ENCODE results near the gene VWCE. TPM values are rescaled to one million over a fixed set of nuclear protein-coding genes. Genes with fewer than 3 reads are reported as not detected.

VWCE gene
- total and polyA plus RNA-seq, 9 of the 15 experiments (the other 6 are each of a cell fraction or from before 2014, with no cell fraction given) = 0.06 to 1.6 (median 0.63) TPM; not detected in 1

DNA sequence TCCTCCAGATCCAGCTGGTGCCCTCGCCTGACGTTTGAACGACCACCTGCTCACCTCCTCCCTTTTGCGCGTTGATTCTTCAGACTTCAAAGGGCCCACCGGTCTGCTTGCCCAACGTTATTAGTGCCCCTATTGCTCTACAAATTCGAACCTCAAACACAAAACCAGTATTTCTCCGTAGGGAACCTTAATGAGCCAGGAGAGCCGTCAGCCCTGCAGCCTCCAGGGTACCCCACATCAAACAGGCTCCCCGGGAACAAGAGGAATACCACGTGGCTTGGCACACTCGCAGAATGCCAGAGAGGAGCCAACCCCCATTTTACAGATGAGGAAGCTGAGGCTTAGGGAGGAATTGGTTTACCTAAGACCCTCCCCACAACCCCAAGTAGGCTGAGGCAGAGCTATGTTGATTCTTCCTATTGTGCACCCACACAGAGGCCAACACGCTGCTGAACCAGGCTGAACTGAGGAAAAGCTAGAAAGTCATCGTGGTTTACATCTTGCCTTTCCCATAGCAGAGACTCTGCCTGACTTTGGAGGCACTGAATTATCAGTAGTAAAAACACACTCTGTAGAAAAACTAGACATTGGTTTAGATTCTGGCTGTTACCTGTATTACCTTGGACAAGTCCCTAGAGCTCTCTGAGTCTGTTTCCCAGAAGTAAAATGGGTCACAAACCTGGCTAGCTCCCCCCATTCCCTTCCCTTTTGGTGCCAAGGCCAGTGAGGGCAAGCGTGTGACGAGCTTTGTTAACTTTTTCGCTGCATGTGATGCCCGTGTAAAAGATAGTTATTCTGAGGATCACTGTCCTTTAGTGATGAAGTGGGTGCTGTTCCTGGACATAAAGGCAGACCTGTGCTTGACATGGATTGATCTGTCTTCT lies 38.7 kb upstream of the VWCE start (continued):
- TF ChIP-seq, protein P1, sequence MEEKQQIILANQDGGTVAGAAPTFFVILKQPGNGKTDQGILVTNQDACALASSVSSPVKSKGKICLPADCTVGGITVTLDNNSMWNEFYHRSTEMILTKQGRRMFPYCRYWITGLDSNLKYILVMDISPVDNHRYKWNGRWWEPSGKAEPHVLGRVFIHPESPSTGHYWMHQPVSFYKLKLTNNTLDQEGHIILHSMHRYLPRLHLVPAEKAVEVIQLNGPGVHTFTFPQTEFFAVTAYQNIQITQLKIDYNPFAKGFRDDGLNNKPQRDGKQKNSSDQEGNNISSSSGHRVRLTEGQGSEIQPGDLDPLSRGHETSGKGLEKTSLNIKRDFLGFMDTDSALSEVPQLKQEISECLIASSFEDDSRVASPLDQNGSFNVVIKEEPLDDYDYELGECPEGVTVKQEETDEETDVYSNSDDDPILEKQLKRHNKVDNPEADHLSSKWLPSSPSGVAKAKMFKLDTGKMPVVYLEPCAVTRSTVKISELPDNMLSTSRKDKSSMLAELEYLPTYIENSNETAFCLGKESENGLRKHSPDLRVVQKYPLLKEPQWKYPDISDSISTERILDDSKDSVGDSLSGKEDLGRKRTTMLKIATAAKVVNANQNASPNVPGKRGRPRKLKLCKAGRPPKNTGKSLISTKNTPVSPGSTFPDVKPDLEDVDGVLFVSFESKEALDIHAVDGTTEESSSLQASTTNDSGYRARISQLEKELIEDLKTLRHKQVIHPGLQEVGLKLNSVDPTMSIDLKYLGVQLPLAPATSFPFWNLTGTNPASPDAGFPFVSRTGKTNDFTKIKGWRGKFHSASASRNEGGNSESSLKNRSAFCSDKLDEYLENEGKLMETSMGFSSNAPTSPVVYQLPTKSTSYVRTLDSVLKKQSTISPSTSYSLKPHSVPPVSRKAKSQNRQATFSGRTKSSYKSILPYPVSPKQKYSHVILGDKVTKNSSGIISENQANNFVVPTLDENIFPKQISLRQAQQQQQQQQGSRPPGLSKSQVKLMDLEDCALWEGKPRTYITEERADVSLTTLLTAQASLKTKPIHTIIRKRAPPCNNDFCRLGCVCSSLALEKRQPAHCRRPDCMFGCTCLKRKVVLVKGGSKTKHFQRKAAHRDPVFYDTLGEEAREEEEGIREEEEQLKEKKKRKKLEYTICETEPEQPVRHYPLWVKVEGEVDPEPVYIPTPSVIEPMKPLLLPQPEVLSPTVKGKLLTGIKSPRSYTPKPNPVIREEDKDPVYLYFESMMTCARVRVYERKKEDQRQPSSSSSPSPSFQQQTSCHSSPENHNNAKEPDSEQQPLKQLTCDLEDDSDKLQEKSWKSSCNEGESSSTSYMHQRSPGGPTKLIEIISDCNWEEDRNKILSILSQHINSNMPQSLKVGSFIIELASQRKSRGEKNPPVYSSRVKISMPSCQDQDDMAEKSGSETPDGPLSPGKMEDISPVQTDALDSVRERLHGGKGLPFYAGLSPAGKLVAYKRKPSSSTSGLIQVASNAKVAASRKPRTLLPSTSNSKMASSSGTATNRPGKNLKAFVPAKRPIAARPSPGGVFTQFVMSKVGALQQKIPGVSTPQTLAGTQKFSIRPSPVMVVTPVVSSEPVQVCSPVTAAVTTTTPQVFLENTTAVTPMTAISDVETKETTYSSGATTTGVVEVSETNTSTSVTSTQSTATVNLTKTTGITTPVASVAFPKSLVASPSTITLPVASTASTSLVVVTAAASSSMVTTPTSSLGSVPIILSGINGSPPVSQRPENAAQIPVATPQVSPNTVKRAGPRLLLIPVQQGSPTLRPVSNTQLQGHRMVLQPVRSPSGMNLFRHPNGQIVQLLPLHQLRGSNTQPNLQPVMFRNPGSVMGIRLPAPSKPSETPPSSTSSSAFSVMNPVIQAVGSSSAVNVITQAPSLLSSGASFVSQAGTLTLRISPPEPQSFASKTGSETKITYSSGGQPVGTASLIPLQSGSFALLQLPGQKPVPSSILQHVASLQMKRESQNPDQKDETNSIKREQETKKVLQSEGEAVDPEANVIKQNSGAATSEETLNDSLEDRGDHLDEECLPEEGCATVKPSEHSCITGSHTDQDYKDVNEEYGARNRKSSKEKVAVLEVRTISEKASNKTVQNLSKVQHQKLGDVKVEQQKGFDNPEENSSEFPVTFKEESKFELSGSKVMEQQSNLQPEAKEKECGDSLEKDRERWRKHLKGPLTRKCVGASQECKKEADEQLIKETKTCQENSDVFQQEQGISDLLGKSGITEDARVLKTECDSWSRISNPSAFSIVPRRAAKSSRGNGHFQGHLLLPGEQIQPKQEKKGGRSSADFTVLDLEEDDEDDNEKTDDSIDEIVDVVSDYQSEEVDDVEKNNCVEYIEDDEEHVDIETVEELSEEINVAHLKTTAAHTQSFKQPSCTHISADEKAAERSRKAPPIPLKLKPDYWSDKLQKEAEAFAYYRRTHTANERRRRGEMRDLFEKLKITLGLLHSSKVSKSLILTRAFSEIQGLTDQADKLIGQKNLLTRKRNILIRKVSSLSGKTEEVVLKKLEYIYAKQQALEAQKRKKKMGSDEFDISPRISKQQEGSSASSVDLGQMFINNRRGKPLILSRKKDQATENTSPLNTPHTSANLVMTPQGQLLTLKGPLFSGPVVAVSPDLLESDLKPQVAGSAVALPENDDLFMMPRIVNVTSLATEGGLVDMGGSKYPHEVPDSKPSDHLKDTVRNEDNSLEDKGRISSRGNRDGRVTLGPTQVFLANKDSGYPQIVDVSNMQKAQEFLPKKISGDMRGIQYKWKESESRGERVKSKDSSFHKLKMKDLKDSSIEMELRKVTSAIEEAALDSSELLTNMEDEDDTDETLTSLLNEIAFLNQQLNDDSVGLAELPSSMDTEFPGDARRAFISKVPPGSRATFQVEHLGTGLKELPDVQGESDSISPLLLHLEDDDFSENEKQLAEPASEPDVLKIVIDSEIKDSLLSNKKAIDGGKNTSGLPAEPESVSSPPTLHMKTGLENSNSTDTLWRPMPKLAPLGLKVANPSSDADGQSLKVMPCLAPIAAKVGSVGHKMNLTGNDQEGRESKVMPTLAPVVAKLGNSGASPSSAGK (IDR thresholded peaks at IDR 0.05) = peak; percentile 52
- TF ChIP-seq NR4A1 (CRISPR knock-in tag; IDR thresholded peaks at IDR 0.05) = no peak
- no peak for TF ChIP-seq NR4A1 (tag; IDR thresholded peaks at IDR 0.05)
- TF ChIP-seq HSF4 (CRISPR knock-in tag; IDR thresholded peaks at IDR 0.05; ENCODE audit: borderline replicate concordance) = no peak
- TF ChIP-seq MYC (IDR thresholded peaks at IDR 0.05; ENCODE audit: low read depth, low read length) = no peak; the same call in 1 of the 2 replicates
- 0 out of 2 replicates have a peak, but pooled peaks have one; percentile 9 for TF ChIP-seq MYC (CRISPR knock-in tag; IDR thresholded peaks at IDR 0.05; ENCODE audit: borderline replicate concordance, low read depth)
- TF ChIP-seq ZNF232 (CRISPR knock-in tag; IDR thresholded peaks at IDR 0.05) = no peak
- TF ChIP-seq, protein P2, sequence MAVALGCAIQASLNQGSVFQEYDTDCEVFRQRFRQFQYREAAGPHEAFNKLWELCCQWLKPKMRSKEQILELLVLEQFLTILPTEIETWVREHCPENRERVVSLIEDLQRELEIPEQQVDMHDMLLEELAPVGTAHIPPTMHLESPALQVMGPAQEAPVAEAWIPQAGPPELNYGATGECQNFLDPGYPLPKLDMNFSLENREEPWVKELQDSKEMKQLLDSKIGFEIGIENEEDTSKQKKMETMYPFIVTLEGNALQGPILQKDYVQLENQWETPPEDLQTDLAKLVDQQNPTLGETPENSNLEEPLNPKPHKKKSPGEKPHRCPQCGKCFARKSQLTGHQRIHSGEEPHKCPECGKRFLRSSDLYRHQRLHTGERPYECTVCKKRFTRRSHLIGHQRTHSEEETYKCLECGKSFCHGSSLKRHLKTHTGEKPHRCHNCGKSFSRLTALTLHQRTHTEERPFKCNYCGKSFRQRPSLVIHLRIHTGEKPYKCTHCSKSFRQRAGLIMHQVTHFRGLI (CRISPR knock-in tag; IDR thresholded peaks at IDR 0.05) = no peak
- TF ChIP-seq FOXP1 (CRISPR knock-in tag; IDR thresholded peaks at IDR 0.05) = no peak
- no peak for TF ChIP-seq ZFP30 (CRISPR knock-in tag; IDR thresholded peaks at IDR 0.05; ENCODE audit: borderline replicate concordance)
- no peak for TF ChIP-seq ZNF57 (CRISPR knock-in tag; IDR thresholded peaks at IDR 0.05)
- no peak for TF ChIP-seq CSDE1 (IDR thresholded peaks at IDR 0.05)
